Pancreas (tissue), 10 donors: ENCODE data around the gene TCP11L1. TPM values are rescaled to one million over a fixed set of nuclear protein-coding genes. Genes with fewer than 3 reads are reported as not detected.
"Not testable (repeated sequence)": the region's sequence is repeated elsewhere in the genome, so short reads cannot be mapped to it uniquely, and the experiment has no call there.

ENCODE experiments used
- ATAC-seq, 4 donors: fragments of 200-7000 bp; cut with Tn5 transposase; one replicate each; pipeline versions ENCODE4 v1.8.0 to v1.9.1; 2020; ENCODE audit warnings: mild to moderate bottlenecking in 4 of 4, moderate library complexity in 4 of 4
- DNase-seq, 6 donors: peaks; one replicate each; pipeline ENCODE4 v3.0.0-alpha.2; 2020
- FAIRE-seq: peaks from 2 replicates; lab custom pipeline; 2012; peaks lifted over from hg19 to GRCh38; lab: Jason Lieb, UNC
- H3K27ac ChIP-seq, 4 donors: fragments of 200-600 bp; sonication (generic); 1 replicate in 3 of 4; 2 replicates in 1 of 4; pipeline versions ENCODE4 v1.5.0 to v1.8.0; 2020
- H3K27me3 ChIP-seq, 4 donors: fragments of 200-600 bp; one replicate each; pipeline ENCODE4 v1.8.0; 2021
- H3K36me3 ChIP-seq, 3 donors: fragments of 200-600 bp; sonication (generic) in 1 of 3; one replicate each; pipeline versions ENCODE4 v1.5.0 to v1.8.0; 2020 to 2021
- H3K4me1 ChIP-seq, 3 donors: fragments of 200-600 bp; one replicate each; pipeline ENCODE4 v1.8.0; 2021
- H3K4me3 ChIP-seq, 4 donors: fragments of 200-600 bp; sonication (generic) in 2 of 4; one replicate each; pipeline versions ENCODE4 v1.5.0 to v1.8.0; 2020 to 2021
- H3K9me3 ChIP-seq, 4 donors: fragments of 200-600 bp; one replicate each; pipeline ENCODE4 v1.8.0; 2021
- WGBS, 2 donors: extraction: QIAGEN DNeasy Blood & Tissue Kit; methylation state at CpG; one replicate each; pipeline ENCODE4 v1.1.7; 2013; 5-methylcytosine and 5-hydroxymethylcytosine counted together
- intact Hi-C, 3 donors: fragments of 100-400 bp; cut with DNase I; formaldehyde crosslinking; loops; one replicate each; pipeline versions ENCODE4 v1.11.1 to v1.14.2; 2022
- polyA plus RNA-seq, 2 donors: library from polyadenylated mRNA; stranded (reverse); fragments of 200-250 nt; gene quantifications; one replicate each; pipeline ENCODE4 v1.2.3, GENCODE V29; 2013
- total RNA-seq, 6 donors: library from RNA; stranded (reverse); fragmentation: NEBNext Ultra II Directional in 4 of 6; extraction: Animal tissue kit (Norgen Biotek cat#: 25700) in 4 of 6; gene quantifications; one replicate each; pipeline versions ENCODE4 v1.2.1 to v1.2.4, GENCODE V29; 2021 to 2023
- TF ChIP-seq, protein P1 (sequence below), 4 donors: fragments of 200-600 bp; sonication (generic) in 3 of 4; IDR thresholded peaks; one replicate each; pipeline versions ENCODE4 v1.5.0 to v1.8.0; 2021; ENCODE audit warnings: antibody characterized with exemption in 4 of 4
- donor health status: healthy with polysubstance abuse.
- donor health status: DM: no; HTN: no; CAD: no; lungs with moderate emphysema.
- donor health status: DM: no; HTN: no; CAD: no.
- donor health status: control.
- donor health status: control.
- donor health status: Bipolar disorder and iron deficiency.
- donor health status: DM: yes; HTN: yes; CAD: no.
- donor health status: DM: no; HTN: no; CAD: no.
- donor health status: DM: no; HTN: no; CAD: no.
- donor health status: DM: yes; HTN: yes; CAD: no.

The TCP11L1 gene
- total and polyA plus RNA-seq, 8 donors = 4.1 to 12.8 (median 7.8) TPM

DNA sequence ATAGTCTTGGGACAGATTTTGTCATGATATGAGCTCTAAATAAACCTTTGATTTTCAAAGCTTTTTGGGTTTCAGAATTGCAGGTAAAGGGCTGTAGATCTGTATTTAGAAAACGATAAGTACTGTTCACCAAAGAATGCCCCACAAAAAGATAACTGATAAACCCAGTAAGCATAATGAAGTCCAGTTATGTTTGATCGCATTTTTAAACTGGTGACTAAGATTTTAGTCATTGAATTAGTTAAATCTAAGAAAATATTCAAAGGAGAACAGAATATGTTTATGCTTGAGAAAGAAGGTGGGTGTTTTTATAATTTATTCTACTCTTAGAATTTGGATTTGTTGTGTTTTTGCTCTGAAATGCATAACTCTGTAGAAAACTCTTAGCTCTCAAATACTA lies 12.1 kb upstream of the TCP11L1 start:
- no peaks in the 10 kb centered on the region for H3K27me3 ChIP-seq
- TF ChIP-seq, protein P1, sequence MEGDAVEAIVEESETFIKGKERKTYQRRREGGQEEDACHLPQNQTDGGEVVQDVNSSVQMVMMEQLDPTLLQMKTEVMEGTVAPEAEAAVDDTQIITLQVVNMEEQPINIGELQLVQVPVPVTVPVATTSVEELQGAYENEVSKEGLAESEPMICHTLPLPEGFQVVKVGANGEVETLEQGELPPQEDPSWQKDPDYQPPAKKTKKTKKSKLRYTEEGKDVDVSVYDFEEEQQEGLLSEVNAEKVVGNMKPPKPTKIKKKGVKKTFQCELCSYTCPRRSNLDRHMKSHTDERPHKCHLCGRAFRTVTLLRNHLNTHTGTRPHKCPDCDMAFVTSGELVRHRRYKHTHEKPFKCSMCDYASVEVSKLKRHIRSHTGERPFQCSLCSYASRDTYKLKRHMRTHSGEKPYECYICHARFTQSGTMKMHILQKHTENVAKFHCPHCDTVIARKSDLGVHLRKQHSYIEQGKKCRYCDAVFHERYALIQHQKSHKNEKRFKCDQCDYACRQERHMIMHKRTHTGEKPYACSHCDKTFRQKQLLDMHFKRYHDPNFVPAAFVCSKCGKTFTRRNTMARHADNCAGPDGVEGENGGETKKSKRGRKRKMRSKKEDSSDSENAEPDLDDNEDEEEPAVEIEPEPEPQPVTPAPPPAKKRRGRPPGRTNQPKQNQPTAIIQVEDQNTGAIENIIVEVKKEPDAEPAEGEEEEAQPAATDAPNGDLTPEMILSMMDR (IDR thresholded peaks at IDR 0.05) = no peak
- FAIRE-seq = no peak
- no peaks in the 10 kb centered on the region for H3K36me3 ChIP-seq
- H3K27ac ChIP-seq = no peak overlapping the region
- no peaks in the 10 kb centered on the region for H3K9me3 ChIP-seq
- no peak for ATAC-seq
- intact Hi-C loops = no loop called here
- no peak for DNase-seq
- no peak overlapping the region for H3K4me3 ChIP-seq
- peaks cover 0 to 3% (median 0%) of the 10 kb centered on the region in 3 donors for H3K4me1 ChIP-seq
- WGBS, 2 donors = 67 to 81% methylated on average over 2 of the region's 2 CpGs

DNA sequence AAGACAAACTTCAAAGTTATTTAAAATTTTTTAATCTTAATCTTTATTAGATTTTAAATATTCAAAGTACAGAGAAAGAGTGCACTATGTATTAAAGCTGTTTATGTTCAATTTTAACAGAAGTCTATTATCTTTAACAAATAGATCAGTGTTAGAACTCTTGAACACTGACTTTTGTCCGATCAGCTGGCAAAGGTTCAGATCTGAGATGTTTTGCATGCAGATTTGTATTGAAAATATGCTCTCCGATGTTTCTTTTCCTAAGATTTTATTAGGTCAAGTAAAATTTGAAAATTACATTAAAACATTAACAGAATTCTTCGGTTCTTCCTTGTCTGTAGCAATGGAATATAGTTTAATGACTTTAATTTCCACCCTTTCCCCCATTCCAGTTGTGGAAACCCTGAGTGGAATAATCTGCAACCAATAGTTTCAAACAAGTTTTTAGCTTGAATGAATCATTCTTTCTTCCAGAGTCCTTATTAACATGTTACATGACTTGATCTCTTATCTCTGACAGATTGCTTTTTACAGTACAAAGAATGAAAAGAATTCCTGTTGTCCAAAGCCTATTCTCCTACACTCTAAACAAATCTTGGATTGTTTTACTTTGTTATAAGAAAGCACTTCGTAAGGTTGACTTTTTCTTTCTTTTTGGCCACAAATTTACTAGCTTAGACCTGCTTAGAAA lies 11.4 kb upstream of the TCP11L1 start:
- 33 to 40% methylated on average over 4 of the region's 4 CpGs for WGBS, 2 donors
- intact Hi-C loops = no loop called here

DNA sequence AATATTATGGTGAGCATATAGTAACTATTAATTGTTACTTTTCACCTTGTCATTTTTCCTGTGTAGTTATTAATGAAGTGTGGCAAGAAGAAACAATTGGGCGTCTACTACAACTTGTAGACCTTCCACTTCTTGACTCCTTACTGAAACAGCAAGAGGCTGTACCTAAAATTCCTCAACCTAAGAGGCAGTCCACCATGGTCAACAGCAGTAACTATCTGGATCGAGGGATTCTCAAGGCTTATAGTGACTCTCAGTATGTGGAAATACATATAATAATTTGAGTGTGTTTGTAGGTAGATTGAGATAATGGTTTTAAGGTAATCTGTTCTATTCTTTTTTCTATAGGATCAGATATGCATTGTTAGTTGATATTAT lies 10.8 kb upstream of the TCP11L1 start:
- H3K4me3 ChIP-seq = no peak overlapping the region
- WGBS, 2 donors = 70 to 75% methylated on average over 2 of the region's 2 CpGs
- no peak for DNase-seq
- TF ChIP-seq, protein P1 (IDR thresholded peaks at IDR 0.05) = no peak
- no peak for FAIRE-seq
- H3K27ac ChIP-seq = no peak overlapping the region
- intact Hi-C loops = no loop called here
- ATAC-seq = no peak
- H3K27me3 ChIP-seq = no peaks in the 10 kb centered on the region
- H3K4me1 ChIP-seq = no peaks in the 10 kb centered on the region
- no peaks in the 10 kb centered on the region for H3K36me3 ChIP-seq
- H3K9me3 ChIP-seq = no peaks in the 10 kb centered on the region

More for the DNA sequence above, 11.4 kb upstream of the TCP11L1 start:
- Histone ChIP-seq H3K27me3 (no peaks in the 10 kb centered on the region), H3K36me3 (no peaks in the 10 kb centered on the region), H3K27ac (no peak overlapping the region), H3K9me3 (no peaks in the 10 kb centered on the region), H3K4me1 (no peaks in the 10 kb centered on the region), H3K4me3 (no peak overlapping the region)
- FAIRE-seq = no peak
- DNase-seq = no peak
- ATAC-seq = peak in 1 of 4 donors; percentile 24
- TF ChIP-seq, protein P1 (IDR thresholded peaks at IDR 0.05) = no peak

DNA sequence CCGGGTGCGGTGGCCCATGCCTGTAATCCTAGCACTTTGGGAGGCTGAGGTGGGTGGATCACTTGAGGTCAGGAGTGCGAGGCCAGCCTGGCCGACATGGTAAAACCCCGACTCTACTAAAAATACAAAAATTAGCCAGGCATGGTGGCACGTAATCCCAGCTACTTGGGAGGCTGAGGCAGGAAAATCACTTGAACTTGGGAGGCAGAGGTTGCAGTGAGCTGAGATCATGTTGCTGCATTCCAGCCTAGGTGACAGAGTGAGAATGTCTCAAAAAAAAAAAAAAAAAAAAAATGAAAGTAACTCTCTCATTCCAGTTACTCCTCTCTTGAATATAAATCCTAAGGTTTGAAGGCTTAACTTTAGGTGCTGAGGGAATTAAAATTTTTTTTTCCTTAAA lies 10.2 kb upstream of the TCP11L1 start:
- H3K4me3 ChIP-seq, H3K27me3 ChIP-seq, DNase-seq, FAIRE-seq, H3K4me1 ChIP-seq, H3K36me3 ChIP-seq, intact Hi-C loops, H3K9me3 ChIP-seq, ATAC-seq, H3K27ac ChIP-seq: not testable (repeated sequence)
- WGBS, 2 donors = 86 to 97% methylated on average over 4 to 6 of the region's 6 CpGs

DNA sequence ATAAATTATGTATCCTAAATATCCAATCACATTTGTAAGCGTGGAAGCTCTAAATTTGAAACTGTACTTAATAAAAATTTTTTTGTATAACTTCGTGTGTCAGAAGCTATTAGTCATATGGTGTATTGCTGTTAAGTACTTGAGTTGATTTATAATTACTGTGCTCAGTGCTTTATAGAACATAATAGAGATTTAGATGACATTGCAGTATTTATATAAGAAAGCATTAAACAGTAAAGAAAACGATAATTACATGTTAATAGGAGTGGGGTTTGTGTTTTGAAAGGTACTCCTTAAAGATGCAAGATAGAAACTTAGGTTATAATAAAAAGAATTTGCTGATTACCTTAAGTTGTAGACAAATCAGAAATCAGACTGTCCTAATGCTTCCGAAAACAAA lies 5.9 kb upstream of the TCP11L1 start:
- 61 to 68% methylated on average over 4 of the region's 4 CpGs for WGBS, 2 donors
- FAIRE-seq (peak; percentile 29), DNase-seq (no peak), ATAC-seq (no peak)
- Histone ChIP-seq H3K27ac (no peak overlapping the region), H3K27me3 (no peaks in the 10 kb centered on the region), H3K36me3 (no peaks in the 10 kb centered on the region), H3K4me1 (no peaks in the 10 kb centered on the region), H3K4me3 (no peak overlapping the region), H3K9me3 (no peaks in the 10 kb centered on the region)
- intact Hi-C loops = no loop called here
- TF ChIP-seq, protein P1 (IDR thresholded peaks at IDR 0.05) = no peak
